GM18498 (cell line): ENCODE measurements around the gene THOC5.
"Not testable (repeated sequence)": the region's sequence is repeated elsewhere in the genome, so short reads cannot be mapped to it uniquely, and the experiment has no call there.

Experiments used
- ATAC-seq: cut with Tn5 transposase; IDR thresholded peaks from one replicate; pipeline ENCODE4 v1.9.1; 2021; ENCODE audit warnings: mild to moderate bottlenecking, moderate library complexity; ENCODE audit not compliant: unreplicated experiment

Gene THOC5

DNA sequence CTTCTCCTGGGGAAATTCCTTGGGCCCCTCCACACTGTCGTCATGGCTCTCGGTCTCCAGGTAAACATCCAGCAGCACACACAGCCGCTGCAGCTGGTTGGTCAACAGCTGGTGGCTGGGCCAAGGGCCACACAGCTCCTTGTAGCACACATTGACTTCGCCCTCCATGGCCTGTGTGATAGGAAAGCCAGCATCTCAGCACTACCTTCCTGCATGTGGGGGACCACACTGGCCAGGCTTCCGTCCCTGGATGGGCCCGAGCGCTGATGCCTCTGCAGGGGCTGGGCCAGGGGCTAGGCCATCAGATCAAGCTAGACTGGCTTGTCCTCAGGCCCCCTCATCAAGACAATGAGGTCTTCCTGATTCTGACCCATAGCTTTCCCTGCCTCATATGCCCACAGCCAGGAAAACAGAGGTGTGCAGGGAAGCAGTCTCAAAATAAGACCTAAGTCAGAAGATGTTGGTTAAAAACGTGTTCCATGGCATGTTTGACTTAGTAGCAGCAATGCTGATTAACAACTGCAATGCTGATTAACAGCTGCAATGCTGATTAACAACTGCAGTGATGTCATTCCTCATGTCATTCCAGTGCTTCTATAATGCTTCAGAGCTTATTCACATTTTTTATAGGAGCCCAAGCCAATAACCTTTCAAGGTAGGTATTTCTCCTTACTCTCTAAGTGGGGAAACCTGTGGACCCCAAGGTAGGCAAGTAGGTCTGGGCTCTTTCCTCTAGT is 42.3 kb downstream of the THOC5 start:
- no peak for ATAC-seq

DNA sequence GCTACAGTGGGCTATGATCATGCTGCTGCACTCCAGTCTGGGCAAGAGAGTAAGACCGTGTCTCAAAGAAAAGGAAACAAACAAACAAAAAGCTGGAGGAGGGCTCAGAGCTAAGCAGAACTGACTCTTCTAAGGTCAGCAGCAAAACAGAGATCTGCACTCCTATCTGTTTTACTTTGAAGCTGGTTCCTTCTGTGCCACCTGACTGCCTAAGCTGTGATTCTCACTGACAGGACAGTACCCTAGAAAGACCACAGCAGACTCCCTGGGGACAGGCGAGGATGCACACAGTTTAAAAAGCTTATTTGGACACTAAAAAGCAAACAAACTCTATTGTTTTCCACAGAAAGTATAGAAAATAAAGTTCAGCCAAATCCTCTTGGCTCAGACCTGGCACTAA is 43.0 kb downstream of the THOC5 start:
- ATAC-seq, result no peak

DNA sequence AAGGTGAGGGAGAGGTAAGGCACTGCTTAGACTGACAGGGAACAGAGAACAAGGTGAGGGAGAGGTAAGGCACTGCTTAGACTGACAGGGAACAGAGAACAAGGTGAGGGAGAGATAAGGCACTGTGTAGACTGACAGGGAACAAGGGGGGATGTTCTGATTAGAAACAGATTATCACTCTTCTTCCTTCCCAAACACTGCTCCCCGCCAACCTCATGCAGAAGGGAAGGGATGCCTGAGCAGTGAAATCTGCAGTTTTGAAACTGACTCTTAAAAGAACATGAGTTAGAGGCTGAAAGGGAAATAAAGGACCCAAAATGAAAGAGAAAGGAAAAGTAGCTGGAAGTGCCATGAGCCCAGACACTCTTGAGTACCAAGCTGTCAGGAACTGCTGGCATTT is 43.7 kb downstream of the THOC5 start:
- no peak for ATAC-seq

DNA sequence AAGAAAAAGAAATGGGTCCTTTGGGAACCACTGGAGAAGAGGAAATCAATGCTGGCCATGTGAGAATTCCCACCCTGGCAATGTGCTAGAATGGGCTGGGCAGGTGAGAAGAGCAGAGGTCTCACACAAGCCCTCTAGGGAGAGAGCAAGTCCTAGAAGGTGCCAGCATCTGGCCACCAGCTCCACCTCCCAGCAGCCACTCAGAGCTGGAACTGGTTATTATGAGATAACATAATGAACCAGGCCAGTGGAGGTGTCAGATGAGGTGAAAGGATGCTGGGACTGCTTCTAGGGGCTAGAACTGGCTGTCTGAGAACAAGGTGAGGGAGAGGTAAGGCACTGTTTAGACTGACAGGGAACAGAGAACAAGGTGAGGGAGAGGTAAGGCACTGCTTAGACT is 44.3 kb downstream of the THOC5 start:
- no peak for ATAC-seq

DNA sequence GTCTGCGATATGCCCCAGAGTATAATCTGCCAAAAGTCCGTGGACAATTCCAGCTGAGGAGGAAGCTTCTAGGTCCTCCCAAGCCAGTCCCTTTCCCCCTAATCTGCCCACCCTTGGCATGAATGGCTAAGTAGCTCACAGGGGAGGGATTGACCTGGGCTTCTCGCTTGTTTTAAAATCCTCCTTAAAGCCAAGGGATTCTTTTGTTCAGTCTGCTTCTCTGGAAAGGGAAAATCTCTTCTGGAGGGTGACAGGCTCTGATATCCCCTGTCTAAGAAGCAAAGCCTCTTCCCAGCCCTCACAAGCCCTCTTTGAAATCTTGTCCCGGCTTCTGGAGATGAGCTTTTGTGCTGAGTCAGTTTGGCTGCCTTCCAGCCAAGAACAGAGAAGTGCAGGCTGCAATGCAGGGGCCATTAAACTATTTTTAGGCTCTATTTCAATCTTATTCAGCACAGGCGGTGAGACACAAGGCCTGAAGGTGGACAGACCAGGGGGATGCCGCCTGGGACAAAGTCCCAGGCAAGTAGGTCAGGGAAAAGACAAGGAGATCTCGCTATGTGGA is 49.7 kb downstream of the THOC5 start:
- no peak for ATAC-seq

GRCh38 chr22:29499852-29500251 is 53.7 kb downstream of the THOC5 start:
- ATAC-seq, result no peak

GRCh38 chr22:29493636-29494035 is 59.9 kb downstream of the THOC5 start:
- no peak for ATAC-seq

GRCh38 chr22:29491012-29491411 is 62.5 kb downstream of the THOC5 start:
- no peak for ATAC-seq

- ATAC-seq, result not testable (repeated sequence)
These were observed 64.3 kb downstream of the THOC5 start for GRCh38 chr22:29489127-29489780.

GRCh38 chr22:29487426-29487986 is 66.1 kb downstream of the THOC5 start:
- no peak for ATAC-seq

- no peak for ATAC-seq
These were observed 68.1 kb downstream of the THOC5 start for GRCh38 chr22:29485448-29485847.

GRCh38 chr22:29484642-29485041 is 68.9 kb downstream of the THOC5 start:
- ATAC-seq, result no peak

DNA sequence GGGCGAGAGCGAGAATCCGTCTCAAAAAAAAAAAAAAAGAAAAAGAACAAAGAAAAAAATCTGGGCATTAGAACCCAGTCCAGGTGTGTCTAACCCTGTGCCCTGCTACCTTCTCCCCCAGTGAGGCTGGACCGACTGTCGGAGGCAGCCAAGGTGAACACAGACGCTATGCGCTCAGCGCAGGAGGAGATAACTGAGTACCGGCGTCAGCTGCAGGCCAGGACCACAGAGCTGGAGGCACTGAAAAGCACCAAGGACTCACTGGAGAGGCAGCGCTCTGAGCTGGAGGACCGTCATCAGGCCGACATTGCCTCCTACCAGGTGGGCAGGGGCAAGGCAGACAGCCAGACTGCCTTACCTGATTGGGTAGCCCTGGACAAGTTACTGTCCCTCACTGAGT is 70.3 kb downstream of the THOC5 start:
- ATAC-seq, result no peak

GRCh38 chr22:29482726-29483125 is 70.8 kb downstream of the THOC5 start:
- ATAC-seq, result no peak

DNA sequence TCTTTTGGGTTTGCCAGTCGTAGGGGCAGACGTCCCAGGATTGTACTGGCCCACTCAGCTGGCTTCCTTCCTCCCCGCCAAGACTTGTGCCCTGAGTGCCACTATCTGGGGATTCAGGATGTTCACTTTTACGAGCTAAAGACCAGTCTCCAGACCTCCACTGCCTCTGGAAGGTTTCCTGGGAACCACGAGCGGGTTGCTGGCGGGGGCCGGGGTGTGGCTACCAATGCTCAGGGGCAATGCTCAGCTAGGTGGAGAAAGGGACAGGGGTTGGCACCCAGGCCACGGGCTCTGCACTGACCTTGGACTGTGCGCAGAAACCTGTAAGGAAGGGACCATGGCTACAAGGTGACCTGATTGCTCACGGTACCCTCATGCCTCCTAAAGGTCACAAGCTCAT is 71.3 kb downstream of the THOC5 start:
- ATAC-seq, result no peak

GRCh38 chr22:29481265-29482000 is 72.1 kb downstream of the THOC5 start:
- ATAC-seq, result no peak

GRCh38 chr22:29480512-29481264 is 72.9 kb downstream of the THOC5 start:
- no peak for ATAC-seq

DNA sequence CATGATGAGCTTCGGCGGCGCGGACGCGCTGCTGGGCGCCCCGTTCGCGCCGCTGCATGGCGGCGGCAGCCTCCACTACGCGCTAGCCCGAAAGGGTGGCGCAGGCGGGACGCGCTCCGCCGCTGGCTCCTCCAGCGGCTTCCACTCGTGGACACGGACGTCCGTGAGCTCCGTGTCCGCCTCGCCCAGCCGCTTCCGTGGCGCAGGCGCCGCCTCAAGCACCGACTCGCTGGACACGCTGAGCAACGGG is 73.4 kb downstream of the THOC5 start:
- no peak for ATAC-seq

DNA sequence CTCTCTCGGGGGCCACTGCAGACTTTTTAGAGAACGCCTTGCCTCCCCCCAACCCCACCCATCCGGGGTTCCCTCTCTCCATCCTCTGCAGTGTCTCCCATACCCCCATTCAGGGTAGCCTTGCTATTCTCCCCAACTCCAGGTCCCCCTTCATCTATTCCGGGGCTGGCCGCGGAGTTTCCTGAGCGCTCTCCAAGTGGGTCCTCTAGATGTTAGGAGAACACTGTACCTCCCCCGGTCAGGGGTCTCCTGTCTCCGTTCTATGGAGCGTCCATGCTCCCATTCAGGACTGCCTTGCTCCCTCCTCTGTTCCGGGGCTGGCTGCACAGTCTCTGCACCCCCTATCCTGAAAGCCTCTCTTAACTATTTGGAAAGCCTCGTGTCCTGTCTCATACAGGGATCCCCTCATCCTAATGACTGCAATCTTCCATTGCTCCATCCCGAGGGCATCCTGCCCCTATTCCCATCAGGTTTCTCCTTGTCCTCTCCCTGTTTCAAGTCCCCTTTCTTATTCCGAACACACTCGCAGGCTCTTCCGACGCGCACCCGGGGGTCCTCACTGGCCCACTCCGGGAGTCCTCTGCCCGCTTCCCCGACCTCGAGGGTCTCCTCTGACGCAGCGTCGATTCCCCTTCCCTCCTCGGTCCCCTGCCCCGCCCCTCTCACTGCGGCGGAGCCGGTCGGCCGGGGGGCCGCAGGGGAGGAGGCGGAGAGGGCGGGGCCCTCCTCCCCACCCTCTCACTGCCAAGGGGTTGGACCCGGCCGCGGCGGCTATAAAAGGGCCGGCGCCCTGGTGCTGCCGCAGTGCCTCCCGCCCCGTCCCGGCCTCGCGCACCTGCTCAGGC is 73.9 kb downstream of the THOC5 start, which contains the start of gene NEFH:
Gene NEFH, plus strand, starts transcription at position 802 of the 845 bp plus-strand sequence. CDS start 45 bp downstream, outside the sequence.
- ATAC-seq, result no peak
